Right atrium auricular region (tissue), 2 donors: ENCODE measurements around the gene DBX2. TPM values are rescaled to one million over a fixed set of nuclear protein-coding genes. Genes with fewer than 3 reads are reported as not detected.

Source experiments
- DNase-seq: peaks from one replicate; pipeline ENCODE4 v3.0.0-alpha.2; 2019; ENCODE audit warnings: low spot score
- H3K27ac ChIP-seq, 2 donors: fragments of 200-600 bp; sonication (generic); 1 replicate in 1 of 2; 2 replicates in 1 of 2; pipeline ENCODE4 v1.5.1; 2016 to 2019
- H3K27me3 ChIP-seq, 2 donors: fragments of 200-600 bp; sonication (generic); one replicate each; pipeline versions ENCODE4 v1.5.1 to v1.6.0; 2017 to 2019
- H3K36me3 ChIP-seq: fragments of 200-600 bp; sonication (generic); one replicate; pipeline ENCODE4 v1.5.1; 2016
- H3K4me1 ChIP-seq, 2 donors: fragments of 200-600 bp; sonication (generic); one replicate each; pipeline versions ENCODE4 v1.5.1 to v1.6.0; 2017 to 2019
- H3K4me3 ChIP-seq, 2 donors: fragments of 200-600 bp; sonication (generic); 1 replicate in 1 of 2; 2 replicates in 1 of 2; pipeline ENCODE4 v1.5.1; 2017 to 2019; ENCODE audit warnings: mild to moderate bottlenecking in 1 of 2, moderate library complexity in 1 of 2
- H3K9me3 ChIP-seq, 2 donors: fragments of 200-600 bp; sonication (generic); one replicate each; pipeline ENCODE4 v1.5.1; 2019
- total RNA-seq, 2 donors: library from RNA; depleted of rRNA; stranded (reverse); fragments of >200 nt; gene quantifications; one replicate each; pipeline ENCODE4 v1.1.0, GENCODE V29; 2016
- TF ChIP-seq, protein P1 (sequence below), 2 donors: fragments of 200-600 bp; sonication (generic); IDR thresholded peaks; one replicate each; pipeline ENCODE4 v1.5.1; 2019; ENCODE audit warnings: antibody characterized with exemption in 2 of 2

DBX2 gene
- total RNA-seq, 2 donors from 2014 or later, result 0.19 to 0.51 TPM

GRCh38 chr12:44968965-44969364, 81.9 kb downstream of the DBX2 start:
- H3K36me3 ChIP-seq, result no peaks in the 10 kb centered on the region
- H3K27me3 ChIP-seq, result no peaks in the 10 kb centered on the region
- H3K9me3 ChIP-seq, result peaks cover 0 to 8% of the 10 kb centered on the region in 2 donors
- H3K4me3 ChIP-seq, result no peak overlapping the region
- no peaks in the 10 kb centered on the region for H3K4me1 ChIP-seq
- no peak for DNase-seq
- no peak overlapping the region for H3K27ac ChIP-seq
- TF ChIP-seq, protein P1, sequence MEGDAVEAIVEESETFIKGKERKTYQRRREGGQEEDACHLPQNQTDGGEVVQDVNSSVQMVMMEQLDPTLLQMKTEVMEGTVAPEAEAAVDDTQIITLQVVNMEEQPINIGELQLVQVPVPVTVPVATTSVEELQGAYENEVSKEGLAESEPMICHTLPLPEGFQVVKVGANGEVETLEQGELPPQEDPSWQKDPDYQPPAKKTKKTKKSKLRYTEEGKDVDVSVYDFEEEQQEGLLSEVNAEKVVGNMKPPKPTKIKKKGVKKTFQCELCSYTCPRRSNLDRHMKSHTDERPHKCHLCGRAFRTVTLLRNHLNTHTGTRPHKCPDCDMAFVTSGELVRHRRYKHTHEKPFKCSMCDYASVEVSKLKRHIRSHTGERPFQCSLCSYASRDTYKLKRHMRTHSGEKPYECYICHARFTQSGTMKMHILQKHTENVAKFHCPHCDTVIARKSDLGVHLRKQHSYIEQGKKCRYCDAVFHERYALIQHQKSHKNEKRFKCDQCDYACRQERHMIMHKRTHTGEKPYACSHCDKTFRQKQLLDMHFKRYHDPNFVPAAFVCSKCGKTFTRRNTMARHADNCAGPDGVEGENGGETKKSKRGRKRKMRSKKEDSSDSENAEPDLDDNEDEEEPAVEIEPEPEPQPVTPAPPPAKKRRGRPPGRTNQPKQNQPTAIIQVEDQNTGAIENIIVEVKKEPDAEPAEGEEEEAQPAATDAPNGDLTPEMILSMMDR (IDR thresholded peaks at IDR 0.05), result no peak

Other genes with a start within 250 kb of the DBX2 start
- under 1 TPM; 0.31 to 0.52 TPM for gene NELL2, start 174.8 kb downstream of the DBX2 start, total RNA-seq
- 10 to 100 TPM; 48.1 to 49.5 TPM for gene ANO6, start 165.0 kb upstream of the DBX2 start, total RNA-seq